A549 (cell line): ENCODE measurements around the gene PITX1.

ENCODE experiments used
- CHD2 ChIP-seq: fragments of 150-350 bp; IDR thresholded peaks from 2 replicates; pipeline ENCODE4 v1.6.1; 2014; ENCODE audit warnings: low read length; ENCODE audit not compliant: partially characterized antibody
- CTCF ChIP-seq: fragments of >200 bp; sonication (Bioruptor Twin); formaldehyde crosslinking; IDR thresholded peaks from 3 replicates; pipeline ENCODE4 v1.5.1; 2016
- HOXB13 ChIP-seq: fragments of 250-450 bp; sonication (Bioruptor Pico); IDR thresholded peaks from 2 replicates; pipeline ENCODE4 v1.5.0; 2020; ENCODE audit warnings: low read depth, mild to moderate bottlenecking, moderate library complexity
- JUN ChIP-seq, 2 experiments: fragments of >200 bp; sonication (Bioruptor Twin); formaldehyde crosslinking; IDR thresholded peaks; 2 replicates in 1 of 2; 3 replicates in 1 of 2; pipeline ENCODE4 v1.6.1; 2016 to 2017
- POLR2A ChIP-seq: IDR thresholded peaks from 2 replicates; pipeline ENCODE4 v1.6.1; 2012; ENCODE audit warnings: mild to moderate bottlenecking, low read length
- RAD21 ChIP-seq, 2 experiments: fragments of >200 bp in 1 of 2; sonication (Bioruptor Twin) in 1 of 2; formaldehyde crosslinking in 1 of 2; IDR thresholded peaks in 1 of 2; conservative IDR thresholded peaks in 1 of 2; 2 replicates in 1 of 2; 3 replicates in 1 of 2; pipeline ENCODE4 v1.6.1; 2012 to 2018; ENCODE audit warnings: inconsistent platforms in 1 of 2
- RFX5 ChIP-seq: fragments of 450-650 bp; IDR thresholded peaks from 2 replicates; pipeline ENCODE4 v1.7.1; 2014; ENCODE audit warnings: antibody characterized with exemption, mild to moderate bottlenecking, moderate library complexity
- SMC3 ChIP-seq: fragments of >200 bp; sonication (Bioruptor Twin); formaldehyde crosslinking; IDR thresholded peaks from 3 replicates; pipeline ENCODE4 v1.6.1; 2018; ENCODE audit warnings: inconsistent platforms
- ZFP36 ChIP-seq: fragments of 450-650 bp; IDR thresholded peaks from 2 replicates; pipeline ENCODE4 v1.6.1; 2014; ENCODE audit warnings: borderline replicate concordance; ENCODE audit not compliant: partially characterized antibody

- TF ChIP-seq CTCF (no peak), SMC3 (no peak), JUN (IDR thresholded peaks at IDR 0.05) (no peak), POLR2A (no peak), CHD2 (no peak), ZFP36 (no peak), RFX5 (no peak), RAD21 (conservative IDR thresholded peaks at IDR 0.05 in 1 of 2, IDR thresholded peaks at IDR 0.05 in 1 of 2) (no peak), HOXB13 (no peak)
Measured at GRCh38 chr5:135048930-135049329, 14.9 kb upstream of the PITX1 start.
